GM18505 (cell line): ENCODE results near the gene CREB5.

Source experiments
- ATAC-seq: cut with Tn5 transposase; IDR thresholded peaks from one replicate; pipeline ENCODE4 v1.9.1; 2021; ENCODE audit not compliant: unreplicated experiment
- POLR2A ChIP-seq: IDR thresholded peaks from 4 replicates; pipeline ENCODE4 v1.6.1; 2011; ENCODE audit warnings: borderline replicate concordance; ENCODE audit not compliant: insufficient read depth, insufficient read length; ENCODE audit errors: extremely low read depth

The CREB5 gene

DNA sequence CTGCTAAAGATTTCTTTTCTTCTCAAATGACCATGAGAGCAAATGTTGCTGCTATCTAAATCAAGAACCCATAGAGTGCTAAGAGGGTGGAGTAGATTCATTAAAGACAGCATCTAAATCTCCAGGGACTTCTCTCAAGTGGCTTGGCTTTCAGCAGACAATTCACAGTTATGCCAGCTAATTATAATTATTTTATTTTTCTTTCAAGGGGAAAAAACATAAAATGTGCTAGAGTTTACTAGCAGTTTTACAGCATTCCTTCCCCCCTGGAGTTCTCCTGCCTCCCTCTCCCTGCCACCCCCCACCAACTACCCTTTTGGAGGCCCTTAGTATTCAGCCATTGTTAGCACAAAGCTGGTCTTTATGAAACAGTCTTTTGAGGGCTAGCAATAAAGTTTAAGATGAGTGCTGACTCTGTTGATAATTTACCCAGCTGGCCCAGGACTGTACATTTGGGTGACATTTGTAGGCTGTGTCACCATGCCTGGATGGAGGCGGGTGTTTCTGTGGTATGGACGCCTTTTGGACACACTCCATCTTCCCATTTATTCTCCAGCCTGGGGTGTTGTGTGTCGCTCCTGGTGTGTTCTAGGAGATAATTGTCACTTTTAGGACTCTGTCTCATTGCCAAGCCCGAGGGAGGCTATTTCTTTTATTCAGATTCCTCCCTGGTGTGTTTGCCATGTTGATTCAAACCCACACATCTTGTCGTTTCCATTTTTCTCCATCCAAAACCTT, 160.2 kb downstream of the CREB5 start:
- TF ChIP-seq POLR2A = no peak
- ATAC-seq = no peak

DNA sequence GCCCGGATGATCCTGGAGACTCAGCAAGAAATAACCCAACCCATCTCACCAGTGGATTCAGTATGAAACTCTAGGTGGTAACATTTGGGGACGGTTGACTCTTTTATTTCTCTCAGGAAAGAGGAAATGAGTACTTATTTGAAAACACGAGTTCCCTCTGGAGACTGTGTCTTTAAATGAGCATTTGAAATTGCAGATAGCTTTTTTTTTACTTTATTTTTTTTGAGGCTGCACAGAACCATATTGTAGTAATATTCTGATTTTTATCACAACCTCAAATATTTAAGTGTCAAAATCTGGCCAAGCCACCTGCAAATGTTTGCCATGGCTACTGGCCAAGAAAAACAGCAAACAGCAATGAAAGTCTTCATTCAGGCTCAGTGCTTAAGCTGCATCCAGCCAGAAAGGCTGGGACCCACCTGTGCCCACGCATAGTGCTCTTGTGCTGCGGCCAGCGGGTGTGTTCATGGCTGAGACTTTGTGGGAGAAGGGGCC, 160.8 kb downstream of the CREB5 start:
- no peak for ATAC-seq
- no peak for TF ChIP-seq POLR2A

DNA sequence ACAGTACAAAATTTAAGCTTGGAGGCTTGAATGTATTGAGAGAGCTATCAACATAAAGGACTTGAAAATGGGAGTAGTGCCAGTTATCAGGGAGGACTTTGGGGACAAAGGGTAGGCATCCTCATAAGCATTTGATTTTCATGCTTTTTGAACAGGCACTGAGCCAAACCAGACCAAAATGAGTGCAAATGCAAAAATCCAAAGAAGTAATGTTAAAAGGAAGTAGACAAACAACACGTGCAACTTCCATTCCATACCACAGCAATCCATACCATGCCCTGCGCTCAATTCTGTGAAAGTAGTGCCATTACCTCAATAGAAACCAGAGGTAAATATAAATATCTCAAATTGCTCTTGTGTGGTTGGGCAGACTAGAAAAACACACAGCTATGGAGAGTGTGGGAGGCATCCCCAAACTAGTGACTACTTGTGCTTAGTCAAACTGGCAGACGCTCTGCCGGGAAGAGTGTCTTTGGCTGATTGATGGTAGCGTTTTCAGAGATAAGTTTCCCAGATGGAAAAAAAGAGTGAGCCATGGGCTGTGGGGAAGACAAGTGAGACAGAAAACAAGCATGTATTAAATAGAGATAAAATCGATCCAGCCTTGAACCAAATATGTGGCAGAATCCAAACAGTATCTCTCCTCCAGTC, 161.5 kb downstream of the CREB5 start:
- TF ChIP-seq POLR2A = no peak
- no peak for ATAC-seq

DNA sequence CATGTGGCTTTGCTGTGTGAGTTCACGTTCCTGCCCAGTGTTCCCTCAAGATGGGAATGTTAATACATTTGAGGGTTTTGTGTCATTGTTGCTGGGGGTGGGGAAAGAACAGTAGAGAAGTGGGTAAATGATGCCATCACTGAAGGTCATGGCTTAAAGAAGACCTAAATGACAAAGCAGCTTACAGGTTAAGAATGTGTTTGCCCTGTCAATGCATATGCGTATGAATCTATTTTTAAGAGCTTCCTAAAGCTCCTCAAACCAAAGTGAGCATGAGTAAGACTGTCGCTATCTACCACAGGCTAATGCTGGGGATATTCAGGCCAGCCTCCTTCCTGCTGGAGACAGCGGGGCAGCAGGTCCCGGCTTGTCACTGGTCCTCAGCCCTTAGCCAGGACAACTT, 162.9 kb downstream of the CREB5 start:
- ATAC-seq = no peak
- TF ChIP-seq POLR2A = no peak

DNA sequence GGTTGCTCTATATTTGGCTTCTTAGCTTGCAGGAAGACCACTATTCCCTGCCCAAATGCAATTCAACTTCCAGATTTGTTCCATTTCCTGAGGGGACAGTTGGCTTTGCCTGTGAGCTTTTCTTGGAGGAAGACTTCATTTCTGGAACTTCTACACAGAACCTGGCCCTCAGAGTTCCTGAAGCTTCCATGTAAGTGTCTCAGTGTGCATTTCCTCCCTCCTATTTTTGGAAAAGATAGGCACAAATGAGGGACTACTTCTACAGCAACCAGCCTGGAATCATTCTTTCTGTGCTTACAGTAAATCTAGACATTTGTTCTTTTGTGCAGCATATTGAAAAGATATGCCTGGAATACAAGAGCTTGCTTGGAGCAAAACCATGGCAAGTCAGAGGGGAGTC, 164.3 kb downstream of the CREB5 start:
- no peak for TF ChIP-seq POLR2A
- ATAC-seq = no peak

DNA sequence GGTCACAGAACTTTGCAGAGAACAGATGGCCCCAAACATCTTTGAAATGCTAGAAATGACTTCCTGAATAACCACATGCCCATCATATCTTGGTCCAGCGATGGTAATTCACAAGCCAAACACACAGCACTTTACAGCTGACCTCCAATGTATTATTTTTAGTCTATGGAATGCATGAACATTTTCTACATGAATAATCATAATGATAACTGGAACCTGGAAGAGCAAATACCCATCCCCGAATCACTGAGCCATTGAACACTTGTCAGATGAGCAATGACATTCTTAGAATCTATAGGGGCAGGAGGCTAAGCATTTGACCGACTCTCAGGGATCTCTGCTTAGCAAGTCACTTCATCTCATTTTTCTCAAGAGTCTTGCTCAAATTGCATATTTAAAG, 167.3 kb downstream of the CREB5 start:
- no peak for ATAC-seq
- no peak for TF ChIP-seq POLR2A

DNA sequence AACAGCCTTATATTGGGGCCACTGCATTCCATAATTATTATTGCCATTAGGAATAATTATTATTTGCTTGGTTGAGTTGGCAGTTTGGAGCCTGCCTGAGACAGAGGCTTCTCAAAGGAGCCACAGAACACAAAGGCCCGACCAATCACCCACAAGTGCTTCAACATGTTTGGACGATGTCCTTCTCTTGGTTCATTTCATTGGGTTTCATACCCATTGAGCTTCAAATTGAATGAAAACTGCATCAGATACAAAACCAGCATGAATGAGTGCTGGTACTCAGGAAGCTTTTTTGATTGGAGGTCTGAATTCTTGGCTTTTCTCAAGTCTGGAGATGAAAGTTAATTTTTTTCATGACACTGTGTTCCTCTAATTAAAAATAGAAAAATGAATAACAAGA, 168.3 kb downstream of the CREB5 start:
- TF ChIP-seq POLR2A = no peak
- ATAC-seq = no peak

DNA sequence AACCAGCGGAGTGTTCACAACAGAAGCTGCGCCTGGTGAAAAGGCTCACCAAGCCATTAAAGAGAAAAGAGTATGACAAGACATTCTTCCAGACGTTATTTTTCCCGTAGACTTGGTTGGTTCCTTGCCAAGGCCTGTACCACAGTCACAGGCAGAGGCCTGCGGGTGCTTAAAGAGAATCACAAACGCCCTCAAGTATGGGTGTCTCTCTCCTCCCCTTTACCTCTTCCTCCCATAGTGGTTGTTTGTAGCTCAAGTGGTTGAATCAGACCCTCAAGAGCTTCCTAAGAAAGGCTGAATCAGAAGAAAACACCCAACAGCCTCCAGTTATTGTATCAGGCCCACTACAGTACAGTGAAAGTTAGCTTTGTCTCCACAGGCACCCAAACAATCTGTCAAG, 169.0 kb downstream of the CREB5 start:
- no peak for TF ChIP-seq POLR2A
- no peak for ATAC-seq

DNA sequence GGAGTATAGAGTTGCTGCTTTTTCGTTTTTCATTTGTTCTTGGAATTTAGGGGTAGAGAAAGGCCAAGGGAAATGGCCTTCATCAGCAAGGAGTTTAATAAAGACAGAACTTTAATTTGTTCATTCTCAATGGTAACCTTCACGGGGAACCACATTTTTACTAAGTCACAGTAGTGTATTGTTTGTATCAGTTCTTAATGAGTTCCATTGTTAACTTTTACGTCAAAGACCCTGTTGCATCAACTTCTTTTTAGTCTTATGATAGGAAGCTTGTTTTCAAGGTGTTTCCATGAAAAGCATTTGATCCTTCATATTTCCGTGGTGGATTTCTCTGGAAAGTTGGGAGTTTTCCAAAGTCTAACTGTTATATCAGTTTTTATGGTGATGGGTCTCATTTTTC, 169.9 kb downstream of the CREB5 start:
- ATAC-seq = no peak
- TF ChIP-seq POLR2A = no peak

DNA sequence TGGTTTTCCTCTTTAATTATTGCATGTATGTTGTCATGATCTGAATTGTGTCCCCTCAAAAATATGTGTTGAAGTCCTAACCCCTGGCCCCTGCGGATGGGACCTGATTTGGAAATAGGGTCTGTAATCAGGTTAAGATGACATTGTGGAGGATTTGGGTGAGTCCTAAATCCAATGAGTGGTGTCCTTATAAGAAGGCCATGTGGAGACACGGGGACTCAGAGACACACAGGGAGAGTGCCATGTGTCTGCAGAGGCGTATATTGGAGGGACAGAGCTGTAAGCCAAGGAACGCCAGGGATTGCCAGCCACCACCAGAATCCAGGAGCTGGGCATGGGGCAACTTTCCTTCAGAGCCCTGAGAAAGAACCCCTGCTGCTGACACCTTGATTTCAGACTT, 171.9 kb downstream of the CREB5 start:
- no peak for TF ChIP-seq POLR2A
- no peak for ATAC-seq

DNA sequence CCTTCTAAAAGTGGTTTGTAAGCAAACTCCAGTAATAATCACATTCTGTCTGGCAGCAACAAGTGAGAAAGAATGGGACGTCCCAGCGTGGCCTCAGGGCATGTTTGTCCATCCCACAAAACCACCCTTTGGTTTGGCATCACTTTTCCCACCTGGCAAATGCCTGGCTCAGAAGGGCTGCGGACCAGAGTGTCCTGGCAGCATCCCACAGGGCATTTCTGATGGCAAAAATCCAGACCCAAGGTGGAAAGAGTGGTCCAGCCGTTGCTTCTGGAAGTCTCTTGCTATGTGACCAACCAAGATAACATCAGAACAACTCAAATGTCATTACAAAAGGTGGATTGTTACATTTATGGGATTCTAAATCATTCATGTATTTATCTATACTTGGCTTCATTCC, 174.4 kb downstream of the CREB5 start:
- ATAC-seq = no peak
- no peak for TF ChIP-seq POLR2A

DNA sequence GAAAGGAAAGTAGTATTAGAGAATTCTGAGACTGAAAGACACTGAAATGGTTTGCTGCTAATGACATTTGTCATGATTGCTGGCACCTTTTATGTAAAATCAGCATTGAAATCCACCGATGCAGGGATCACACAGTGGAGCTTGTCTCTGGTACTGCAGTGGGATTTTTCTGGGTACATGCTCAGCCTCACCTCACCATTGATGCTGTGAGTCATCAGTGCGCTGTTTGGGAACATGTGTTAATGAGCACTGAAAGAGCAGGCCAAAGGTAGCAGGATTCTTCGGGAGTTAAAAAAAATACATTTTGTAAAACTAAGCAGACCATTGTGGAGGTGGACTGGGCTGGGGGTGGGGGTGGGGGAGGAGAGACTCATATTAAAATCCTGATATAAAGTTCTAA, 174.9 kb downstream of the CREB5 start:
- TF ChIP-seq POLR2A = no peak
- ATAC-seq = no peak

DNA sequence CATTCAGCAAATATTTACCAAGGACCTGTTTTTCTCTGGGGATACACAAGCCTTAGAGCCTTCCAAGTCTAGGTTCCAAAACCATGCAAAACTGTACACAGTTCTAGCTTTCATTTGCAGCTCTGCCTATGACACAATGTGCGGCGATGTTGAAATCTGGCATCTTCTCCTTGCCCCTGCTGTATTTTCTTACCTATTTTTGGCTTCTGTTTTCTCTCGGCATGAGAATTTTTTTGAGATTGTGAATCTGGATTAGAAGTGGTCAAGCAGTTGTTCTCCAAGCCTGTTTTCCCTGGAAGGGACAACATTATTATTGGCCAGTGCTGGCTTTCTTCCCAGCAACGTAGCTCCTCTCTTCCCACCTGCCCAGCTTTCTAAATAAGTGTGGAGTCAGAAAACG, 176.3 kb downstream of the CREB5 start:
- no peak for TF ChIP-seq POLR2A
- ATAC-seq = no peak

DNA sequence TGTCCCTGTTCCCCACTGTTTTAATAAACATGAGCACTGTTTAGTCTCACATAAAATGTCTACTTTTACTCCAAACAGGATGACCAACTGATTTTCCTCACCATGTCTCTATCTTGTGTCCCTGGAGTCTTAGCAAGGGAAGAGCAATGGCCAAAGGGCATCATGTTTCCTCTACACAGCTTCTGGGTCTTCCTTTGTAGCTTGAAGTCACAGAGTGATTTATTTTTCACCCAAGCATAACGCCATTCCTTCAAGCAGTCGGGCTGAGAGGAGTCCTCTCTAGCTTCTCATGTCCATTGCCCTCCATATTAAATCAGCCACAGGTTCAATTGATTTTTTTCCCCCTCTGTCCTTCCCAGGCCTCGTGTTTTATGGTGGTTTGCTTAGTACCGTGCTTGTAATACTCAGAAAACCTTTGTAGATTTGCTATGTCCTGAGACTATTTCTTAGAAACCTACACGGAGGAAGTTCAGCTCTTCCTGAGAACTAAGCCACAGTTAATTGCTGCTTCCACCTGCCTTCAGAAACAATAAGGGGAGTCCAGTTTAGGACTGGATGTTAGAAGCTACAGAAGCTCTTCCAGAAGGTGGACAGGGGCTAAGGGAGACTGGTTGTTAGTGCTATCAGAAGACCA, 178.8 kb downstream of the CREB5 start:
- ATAC-seq = no peak
- no peak for TF ChIP-seq POLR2A
